ENCODE measurements around the gene IPO7. TPM values are rescaled to one million over a fixed set of nuclear protein-coding genes. Genes with fewer than 3 reads are reported as not detected.
A peak's percentile ranks its signal among the peaks of the same experiment; 100 is the strongest.

Gene IPO7
- total RNA-seq = 241 TPM

DNA sequence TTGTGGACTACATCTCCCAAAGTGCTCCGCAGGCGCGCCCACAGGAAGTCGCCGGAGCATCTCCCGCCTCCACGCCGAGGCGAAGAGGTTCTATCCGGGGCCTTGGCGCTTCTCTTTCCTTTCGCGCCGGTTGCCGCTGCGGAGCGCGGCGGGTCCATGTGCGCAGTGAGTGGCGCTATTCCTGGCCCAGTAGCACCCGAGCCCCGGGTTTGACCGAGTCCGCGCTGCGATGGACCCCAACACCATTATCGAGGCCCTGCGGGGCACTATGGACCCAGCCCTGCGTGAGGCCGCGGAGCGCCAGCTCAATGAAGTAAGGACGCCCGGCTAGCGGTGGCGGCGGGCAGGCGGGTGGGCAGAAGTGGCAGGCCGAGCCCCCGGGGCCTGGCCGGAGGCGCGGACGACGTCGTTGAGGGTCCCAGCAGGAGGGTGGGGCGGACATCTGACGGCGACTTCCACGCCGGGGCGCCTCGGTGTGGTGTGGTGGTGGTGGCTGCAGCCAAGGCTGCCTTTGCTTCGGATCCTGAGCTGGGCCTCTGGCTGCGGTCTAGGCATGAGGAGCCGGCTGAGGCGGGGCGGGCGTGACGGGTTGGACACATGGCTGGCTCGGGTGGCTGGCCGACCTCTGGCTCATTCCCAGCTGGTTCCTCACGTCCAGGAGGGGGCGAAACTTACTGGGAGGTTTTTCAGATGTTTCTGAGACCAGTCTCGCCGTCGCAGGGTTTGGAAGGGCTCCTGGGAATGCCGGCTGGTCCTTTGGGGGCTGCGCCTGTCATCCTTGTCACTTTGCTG lies at the start of gene IPO7:
Gene IPO7, plus strand, starts transcription at position 118 of the 792 bp plus-strand sequence. Its CDS starts 112 bp downstream, at position 230.

DNA sequence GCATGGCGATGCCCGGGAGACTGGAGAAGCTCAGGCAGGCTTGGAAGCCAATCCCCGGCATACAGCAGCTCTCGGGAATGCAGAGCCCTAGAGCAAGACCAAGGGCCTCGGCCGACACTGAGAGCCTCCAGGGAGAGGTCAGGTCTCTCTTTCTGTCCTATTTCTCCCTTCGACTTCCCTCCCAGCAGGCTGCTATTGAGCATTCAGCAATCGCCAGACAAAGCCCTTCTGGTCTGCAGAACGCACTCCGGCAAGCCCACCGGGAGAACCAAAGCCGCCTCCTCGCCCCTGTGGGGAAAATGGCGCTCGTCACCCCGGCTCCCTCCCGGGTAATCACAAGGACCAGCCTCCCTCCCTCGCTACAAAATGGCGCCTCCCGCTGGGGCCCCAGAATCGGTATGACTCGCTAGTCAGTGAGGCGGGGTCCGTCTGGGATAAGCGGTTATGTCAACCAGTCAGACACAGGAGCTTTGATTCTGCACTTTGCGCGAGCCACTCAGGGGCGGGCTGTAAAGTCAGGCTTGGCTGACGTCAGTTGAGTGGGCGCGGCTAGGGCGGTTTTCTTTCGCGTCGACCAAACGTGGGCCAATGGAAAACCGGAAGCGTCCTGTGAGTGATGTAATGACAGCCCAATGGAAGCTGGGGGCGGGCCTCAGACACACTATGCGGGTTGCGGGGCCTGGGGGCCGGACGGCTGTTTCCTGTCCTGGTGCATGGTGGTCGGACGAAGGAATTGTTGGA lies 76.0 kb downstream of the IPO7 start, which contains the start of gene ZNF143:
Gene ZNF143, plus strand, starts transcription at position 691 of the 741 bp plus-strand sequence. CDS start 10,297 bp downstream, outside the sequence.

Small RNA genes lying within 50 kb of the gene (small RNA-seq; reads per million reads assigned to genes)
- 20.0 reads per million, percentile 92 among the genes with 10 or more reads in this experiment for gene SNORA23 (ENCODE audit: low replicate concordance)

Other genes with a start within 250 kb of the IPO7 start
- gene DENND5A, start 119.3 kb upstream of the IPO7 start, total RNA-seq = 239 TPM
- 42.9 TPM for gene TMEM41B, start 70.1 kb upstream of the IPO7 start, total RNA-seq
- gene ZNF143, start 76.4 kb downstream of the IPO7 start, total RNA-seq = 39.1 TPM
- 22.5 TPM for gene WEE1, start 189.0 kb downstream of the IPO7 start, total RNA-seq